Inferior parietal cortex (tissue), 1 donor: ENCODE results near the gene RNF41.
"Not testable (repeated sequence)": the region's sequence is repeated elsewhere in the genome, so short reads cannot be mapped to it uniquely, and the experiment has no call there.

ENCODE experiments used
- DNase-seq: peaks from one replicate; pipeline ENCODE4 v3.0.0-alpha.2; 2016; ENCODE audit errors: extremely low spot score

The RNF41 gene

DNA sequence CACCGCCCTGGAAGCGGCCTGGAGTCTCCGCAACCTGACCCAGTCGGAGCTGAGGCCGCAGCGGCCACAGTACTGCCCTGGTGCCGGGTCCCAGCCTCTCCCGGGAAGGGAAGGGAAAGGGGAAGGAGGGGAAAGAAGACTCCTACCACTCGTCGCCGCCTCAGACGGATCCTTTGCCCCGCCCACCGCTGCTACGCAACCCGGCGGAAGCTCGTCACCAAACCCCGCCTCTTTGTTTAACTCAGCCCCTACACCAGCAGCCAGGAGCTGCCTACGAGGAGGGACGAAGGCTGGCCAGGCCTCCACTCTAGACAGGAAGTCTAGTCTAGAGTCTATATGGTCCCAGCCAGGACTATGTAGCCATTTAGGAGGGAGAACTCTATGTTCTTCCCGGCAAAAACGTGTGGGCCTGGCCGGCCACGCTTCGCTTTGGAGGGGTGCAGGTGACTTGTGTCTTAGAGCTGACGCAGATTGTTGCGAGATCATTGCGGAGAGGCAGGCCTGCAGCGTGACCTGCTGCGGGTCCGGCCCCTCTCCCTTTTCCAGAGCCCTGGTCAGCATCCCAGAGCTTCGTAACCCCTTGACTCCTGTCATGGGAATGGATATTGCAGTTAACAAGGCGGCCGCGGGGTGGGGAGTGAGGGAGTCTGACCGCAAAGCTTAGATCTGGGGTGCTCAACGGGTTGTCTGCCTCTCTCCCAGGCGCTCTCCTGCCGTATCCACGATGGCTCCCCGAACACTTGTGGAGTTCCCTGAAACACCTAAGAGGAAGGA lies at the start of gene RNF41:
RNF41 (minus strand) TSS at position 166 of the 774 bp plus-strand sequence. CDS start 7,875 bp downstream, outside the sequence.
- DNase-seq, result peak; percentile 96

DNA sequence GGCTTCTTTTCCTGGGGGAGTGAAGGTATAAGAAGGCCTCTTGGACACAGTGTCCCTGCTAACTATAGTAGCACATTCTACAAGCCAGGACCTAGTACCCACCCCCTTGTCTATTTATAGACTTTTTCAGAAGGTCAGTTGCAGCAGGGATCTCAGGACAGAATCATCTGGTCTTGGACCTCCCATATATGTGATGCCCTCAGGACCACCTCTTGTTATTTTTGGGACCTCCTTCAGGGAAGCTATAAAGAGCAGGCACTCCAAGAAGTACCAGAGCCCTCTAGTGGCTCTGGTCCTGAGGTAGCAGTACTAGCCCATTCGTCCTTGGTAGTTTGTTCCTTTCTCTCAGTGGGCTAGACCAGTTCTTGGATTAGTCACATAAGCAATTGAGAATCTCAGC lies 49.3 kb upstream of the RNF41 start:
- peak; percentile 32 for DNase-seq

DNA sequence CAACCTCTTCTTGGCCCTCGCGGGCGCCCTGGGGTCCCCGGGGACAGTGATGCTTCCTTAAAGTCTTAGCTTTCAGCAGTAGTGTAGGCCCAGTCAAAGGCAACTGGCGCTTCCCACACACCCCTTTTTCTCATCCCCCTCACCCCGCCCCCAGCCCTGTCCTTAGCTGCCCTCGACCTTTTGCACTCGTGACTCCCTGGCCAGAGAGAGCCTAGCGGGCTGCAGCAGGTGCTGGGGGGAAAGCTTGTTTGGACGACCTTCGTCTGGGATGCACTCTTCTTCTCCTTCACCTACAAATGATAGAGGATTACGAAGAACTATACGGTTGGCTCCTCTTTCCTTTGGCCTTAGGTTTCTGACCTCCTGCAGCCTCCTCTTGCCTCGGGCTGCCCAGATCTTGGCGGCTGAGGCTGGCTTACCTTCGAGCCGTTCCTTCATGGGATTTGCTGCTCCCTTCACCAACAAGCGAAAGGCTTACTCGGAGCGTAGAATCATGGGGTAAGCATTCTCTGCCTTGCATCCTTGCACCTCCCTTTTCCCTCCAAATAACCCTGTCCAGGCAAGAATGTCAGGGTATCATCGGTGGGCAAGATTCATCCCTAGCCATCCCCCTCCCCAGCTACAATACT lies 45.8 kb upstream of the RNF41 start:
- no peak for DNase-seq

DNA sequence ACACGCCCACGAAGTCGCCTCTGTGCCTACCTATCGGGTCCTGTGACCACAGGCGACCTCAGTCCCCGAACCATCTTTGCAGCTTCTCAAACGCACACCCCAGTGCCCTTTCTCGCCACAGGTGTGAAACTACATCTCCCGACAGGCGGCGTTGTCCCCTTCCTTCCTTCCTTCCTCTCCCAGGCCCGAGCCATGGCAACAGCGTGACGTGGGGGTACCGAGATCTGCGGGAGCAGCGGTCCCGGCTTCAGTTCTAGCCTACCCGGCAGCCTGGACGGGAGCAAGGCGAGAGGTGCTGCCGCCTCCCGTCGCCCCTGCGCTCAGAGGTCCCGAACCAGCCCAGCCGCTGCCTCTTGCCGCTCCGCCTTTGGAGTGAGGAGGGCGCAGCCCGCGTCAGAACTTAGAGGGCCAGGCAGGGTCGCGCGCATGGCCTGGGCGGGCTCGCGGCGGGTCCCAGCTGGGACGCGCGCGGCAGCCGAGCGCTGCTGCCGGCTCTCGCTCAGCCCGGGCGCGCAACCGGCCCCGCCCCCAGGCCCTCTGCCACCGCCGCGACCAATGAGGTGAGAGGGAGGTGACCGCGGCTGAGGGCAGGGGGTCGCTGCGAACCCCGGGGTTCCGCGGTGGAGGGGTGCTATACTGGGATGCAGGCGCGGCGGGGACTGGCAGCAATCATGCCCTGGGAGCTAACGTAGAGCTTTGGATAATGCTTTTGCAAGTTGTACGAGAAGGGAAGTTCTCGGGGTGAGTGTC lies 45.1 kb upstream of the RNF41 start, which contains the start of gene COQ10A:
COQ10A (plus strand) TSS at position 250 of the 750 bp plus-strand sequence; CDS start at position 427, 177 bp downstream.
- DNase-seq, result peak; percentile 85

DNA sequence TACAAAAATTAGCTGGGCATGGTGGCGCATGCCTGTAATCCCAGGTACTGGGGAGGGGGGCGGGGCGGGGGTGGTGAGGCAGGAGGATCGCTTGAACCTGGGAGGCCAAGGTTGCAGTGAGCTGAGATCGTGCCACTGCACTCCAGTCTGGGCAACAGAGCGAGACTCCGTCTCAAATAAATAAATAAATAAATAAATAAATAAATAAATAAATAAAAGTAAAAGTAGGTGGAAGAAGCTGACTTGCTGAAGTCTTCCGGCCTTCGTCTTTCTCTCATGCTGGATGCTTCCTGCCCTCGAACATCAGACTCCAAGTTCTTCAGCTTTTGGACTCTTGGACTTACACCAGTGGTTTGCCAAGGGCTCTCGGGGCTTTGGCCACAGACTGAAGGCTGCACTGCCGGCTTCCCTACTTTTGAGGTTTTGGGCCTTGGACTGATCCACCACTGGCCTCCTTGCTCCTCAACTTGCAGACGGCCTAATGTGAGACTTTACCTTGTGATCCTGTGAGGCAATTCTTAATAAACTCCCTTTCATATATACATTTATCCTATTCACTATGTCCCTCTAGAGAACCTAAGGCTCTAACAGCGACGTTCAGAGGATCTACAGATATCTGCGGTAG lies 44.5 kb upstream of the RNF41 start:
- not testable (repeated sequence) for DNase-seq

DNA sequence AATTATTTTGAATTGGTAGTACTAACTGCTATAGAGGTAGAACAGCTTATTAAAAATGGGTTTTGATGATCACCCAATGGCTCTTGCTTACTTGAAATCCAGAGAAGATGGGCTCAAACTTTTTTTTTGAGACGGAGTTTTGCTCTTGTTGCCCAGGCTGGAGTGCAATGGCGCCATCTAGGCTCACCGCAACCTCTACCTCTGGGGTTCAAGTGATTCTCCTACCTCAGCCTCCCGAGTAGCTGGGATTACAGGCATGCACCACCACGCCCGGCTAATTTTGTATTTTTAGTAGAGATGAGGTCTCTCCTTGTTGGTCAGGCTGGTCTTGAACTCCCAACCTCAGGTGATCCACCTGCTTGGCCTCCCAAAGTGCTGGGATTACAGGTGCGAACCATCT lies 41.2 kb upstream of the RNF41 start:
- not testable (repeated sequence) for DNase-seq

DNA sequence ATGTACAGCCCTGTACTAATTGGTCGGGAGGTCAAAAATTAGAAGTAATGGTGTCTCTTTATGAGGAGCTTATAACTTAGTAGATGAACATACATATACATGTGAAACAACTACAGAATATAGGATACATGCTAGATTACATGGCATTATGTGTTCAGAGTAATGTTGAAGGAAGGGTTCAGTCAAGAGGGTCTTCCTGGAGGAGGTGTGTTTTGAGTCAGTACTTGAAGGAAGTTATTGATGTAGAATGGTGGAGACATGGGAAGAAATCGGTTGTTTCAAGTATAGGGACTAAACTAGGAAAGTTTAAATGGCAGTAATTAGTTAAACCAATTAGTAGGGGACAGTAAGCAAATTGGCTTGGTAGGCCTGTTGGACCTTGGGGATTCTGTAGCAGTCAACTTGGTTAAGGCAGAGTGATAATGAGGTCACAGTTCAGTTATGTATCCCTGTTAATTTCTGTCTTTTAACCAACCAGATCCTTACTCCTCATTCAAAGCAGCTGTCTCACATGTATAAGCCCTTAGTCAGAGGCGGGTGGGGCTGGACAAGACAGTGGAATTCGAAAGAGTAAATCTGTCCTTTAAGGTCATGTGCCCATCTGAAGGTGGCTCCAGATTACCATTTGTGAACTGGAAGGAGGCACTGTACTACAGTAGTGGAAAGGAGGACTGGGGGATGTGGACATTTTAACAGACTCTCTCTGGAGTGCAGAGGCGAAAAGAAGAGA lies 39.9 kb upstream of the RNF41 start:
- no peak for DNase-seq

DNA sequence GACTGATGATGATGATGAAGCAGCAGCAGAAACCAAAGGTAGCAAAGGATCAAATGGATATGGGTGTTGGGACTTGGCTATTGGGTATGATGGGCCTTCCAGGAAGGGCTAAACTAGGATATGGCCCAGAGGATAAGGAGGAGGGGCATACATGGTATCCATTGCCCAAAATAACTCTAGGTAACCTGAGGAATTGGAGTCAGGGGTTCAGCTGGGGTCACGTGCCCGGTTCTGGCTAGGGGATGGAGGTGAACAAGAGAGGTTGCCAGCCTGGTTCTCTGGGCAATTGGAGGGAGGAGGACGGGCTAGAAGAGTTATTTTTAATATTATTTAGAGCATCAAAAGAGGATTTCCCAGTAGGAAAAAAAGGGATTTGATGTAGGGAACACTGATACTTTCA lies 39.2 kb upstream of the RNF41 start:
- no peak for DNase-seq

DNA sequence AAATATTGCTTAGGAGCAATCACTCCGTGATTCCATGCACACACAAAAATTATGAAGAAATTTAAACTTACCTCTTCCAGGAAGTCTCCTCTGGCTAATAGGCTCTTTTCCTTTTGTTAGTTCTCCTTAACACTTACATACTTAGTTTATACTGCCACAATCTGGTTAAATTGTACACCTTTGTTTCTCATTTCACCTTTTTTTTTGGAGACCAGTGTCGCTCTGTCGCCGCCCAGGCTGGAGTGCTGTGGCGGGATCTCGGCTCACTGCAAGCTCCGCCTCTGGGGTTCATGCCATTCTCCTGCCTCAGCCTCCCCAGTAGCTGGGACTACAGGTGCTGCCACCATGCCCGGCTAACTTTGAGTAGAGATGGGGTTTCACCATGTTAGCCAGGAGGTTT lies 38.7 kb upstream of the RNF41 start:
- no peak for DNase-seq

DNA sequence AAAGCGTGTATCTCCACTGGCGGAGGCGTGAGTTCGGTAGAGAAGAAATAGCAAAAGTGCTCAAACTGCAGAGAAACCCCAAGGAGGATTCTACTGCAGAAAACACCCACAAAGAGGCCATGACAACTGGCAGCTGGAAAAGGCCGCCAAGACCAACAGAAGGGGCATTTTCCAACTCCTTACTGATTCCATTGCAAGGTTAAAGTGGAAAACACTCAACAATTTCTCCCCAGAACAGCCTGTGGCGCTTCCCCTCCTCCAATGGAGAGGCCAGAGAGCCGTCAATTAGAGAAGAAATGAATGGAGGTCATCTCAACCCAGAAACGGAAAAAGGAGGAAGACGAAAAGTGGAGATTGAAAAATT lies 37.1 kb upstream of the RNF41 start:
- DNase-seq, result no peak

DNA sequence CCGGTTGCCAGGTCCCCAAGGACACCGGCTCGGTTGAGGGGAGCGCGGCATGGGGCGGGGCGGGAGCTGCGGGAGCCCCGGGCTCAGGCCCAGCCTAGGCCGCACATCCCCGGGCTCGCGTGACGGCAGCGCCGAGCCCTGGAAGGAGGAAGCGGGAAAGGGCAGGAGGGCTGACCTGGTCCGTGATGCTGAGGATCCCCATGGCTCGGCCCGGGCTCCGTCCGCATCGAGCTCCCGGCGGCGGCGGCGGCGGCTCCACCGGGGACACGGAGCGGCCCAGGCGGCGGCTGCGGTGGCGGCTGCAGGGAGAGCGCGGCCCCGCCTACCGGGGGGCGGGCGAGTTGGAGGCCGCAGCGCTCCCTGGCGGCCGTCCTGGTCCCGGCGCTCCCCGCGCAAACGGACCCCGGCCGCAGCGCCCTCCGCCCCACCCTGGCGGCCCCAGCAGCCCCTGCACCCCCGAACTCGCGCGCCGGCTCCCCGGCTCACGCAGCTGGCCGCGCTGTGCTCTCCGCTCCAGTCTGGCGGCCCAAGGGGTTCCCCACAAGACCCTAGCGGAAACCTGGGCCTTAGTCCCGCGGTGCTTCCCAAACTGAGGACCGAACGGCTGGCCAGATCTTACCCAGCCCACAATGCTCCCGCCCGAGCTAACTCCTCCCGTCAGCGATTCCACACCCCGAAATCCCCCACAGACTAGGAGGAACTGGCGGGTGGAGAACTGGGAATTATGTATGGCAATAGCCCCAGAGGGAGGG lies 36.5 kb upstream of the RNF41 start, which contains the start of gene ANKRD52:
ANKRD52 (minus strand) TSS at position 317 of the 752 bp plus-strand sequence; CDS start at position 202, 115 bp downstream.
- peak; percentile 70 for DNase-seq

DNA sequence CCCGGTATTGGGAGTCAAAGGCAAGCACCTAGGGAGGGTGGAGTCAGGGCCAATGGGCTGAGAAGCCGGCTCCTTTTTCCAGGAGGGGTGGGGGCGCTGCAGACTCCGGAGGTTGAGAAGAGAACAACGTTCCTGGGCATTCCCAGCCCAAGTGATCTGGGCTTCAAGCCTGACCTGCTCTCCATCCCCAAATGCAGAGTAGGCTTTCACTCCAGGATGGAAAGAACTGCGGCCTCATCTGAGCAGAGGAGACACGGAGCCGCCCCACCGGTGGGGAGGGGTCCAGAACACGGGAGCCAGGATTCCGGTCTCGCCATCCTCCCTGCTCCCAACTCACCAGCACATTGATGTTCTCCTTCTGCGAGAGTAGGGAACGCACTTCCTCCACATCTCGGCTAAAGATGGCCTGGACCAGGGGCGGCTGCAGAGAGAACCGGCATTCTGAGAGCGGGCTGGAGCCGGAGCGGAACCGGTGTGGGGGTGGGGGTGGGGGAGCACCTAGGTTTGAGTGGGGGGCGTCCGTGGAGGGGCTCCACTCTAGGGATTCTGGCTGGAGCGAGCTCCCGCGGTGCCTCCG lies 35.9 kb upstream of the RNF41 start:
- peak; percentile 6 for DNase-seq

DNA sequence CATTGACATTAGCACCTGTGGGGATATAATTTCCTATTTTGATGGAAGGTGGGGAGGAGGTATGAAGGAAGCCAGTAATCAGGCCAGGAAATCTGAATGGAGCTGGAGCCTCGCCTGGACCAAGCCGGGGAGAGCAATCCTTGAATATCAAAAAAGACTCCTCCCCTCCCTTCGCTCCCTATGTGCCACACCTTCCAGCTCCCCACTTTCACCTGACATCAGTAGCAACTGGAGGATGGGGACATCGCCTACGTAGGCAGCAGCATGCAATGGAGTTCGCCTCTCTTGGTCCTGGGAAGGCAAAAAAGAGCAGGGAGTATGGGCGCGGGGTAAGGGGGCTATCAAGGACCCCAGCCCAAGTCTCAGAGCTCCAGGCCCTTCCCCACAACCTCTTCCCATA lies 35.3 kb upstream of the RNF41 start:
- no peak for DNase-seq

DNA sequence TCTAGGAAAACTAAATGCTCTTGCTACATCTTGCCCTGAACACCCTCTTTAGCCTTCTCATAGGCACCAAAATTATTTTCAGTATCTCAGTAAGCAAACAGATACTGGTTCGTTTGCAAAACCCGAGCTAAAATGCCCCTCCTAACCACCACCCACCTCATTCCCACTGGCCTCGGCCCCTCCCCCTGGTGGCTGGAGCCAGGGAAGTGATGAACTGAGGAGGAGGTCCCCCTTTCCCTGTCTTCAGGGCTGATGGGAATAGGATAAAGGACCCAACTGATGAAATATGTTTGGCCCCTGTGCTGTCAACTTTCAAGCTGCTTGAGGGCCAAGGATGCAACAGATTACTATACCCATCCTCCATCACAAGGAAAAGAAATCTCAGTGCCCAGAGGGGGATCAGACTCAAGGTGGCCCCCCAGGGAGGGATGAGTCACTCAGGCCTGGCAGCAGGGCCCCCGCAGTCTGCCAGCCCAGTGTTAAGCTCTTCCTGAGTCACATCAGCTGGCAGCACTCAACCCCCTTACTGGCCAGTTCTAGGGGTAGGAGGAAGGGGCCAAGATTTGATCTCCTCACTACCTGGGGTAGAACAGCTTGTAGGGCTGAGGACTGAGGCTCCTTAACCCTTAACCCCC lies 34.7 kb upstream of the RNF41 start:
- no peak for DNase-seq

DNA sequence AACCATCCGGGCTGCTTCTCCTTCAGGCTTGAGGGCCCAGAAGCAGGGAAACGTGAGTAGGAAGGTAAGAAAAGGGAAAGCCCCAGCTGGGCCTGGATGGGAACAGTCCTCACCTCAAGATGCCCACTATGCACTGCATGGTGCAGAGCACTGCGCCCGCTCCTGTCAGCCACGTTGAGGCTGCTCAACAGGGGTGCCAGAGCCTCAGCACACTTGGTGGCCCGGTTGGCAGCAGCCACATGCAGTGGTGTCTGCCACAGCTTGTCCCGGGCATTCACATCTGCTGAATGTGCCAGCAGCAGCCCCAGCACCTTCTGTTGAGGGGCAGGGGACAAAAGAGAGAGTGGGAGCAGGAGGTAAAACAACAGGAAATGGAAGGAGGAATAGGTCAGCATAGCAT lies 33.9 kb upstream of the RNF41 start:
- no peak for DNase-seq

DNA sequence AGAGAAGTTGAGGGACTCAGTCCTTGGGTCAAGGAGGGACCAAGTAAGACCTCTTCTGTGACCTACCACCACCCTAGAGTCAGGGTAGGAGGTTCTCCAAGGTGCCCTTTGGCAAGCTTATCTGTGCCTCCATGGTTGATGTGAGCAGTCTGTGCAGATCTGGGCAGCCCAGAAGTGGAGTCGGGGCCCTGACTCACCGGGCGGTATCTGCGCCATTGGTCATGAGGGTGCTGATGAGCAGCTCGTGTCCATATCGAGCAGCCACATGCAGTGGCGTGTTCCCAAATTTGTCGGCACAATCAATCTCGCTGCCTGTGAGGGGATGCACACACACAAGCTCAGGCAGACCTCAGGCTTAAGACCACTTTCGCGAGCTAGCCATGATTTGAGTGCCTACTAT lies 31.4 kb upstream of the RNF41 start:
- DNase-seq, result no peak

DNA sequence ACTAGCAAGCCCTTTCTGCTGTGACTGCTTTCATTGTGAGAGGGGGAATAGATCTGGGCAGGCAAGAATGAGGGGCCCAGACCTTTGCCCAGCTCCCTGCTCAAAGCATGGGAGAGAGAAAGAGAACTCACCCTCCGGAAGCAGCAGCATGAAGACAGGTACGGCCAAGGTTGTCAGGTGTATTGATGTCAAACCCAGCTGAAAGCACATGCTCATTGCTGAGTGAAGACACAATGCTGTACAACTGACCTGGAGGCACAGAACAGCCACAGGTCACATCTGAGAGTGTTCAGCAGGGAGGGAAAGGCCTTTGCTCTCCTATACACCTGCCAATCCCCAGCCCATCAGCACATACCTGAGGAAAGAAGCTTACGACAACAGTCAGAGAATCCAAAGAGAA lies 30.9 kb upstream of the RNF41 start:
- DNase-seq, result no peak

DNA sequence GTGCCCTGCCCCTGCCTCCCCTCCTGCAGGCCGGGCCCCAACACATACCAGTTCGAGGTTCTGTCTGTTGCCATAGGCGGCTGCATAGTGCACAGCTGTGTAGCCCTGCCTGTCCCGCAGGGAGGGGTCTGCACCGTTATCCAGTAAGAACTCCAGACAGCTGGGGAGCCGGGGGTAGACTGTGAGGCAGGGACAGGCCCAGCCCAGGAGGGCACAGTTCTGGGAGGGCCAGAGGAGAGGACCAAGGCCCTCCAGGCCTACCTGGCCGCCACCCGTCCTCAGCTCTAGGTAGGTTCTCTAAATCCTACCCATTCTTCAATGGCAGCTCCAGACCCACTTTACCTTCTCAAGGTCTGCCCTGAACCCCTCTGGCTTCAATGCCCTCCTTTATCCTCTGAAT lies 27.0 kb upstream of the RNF41 start:
- DNase-seq, result no peak

DNA sequence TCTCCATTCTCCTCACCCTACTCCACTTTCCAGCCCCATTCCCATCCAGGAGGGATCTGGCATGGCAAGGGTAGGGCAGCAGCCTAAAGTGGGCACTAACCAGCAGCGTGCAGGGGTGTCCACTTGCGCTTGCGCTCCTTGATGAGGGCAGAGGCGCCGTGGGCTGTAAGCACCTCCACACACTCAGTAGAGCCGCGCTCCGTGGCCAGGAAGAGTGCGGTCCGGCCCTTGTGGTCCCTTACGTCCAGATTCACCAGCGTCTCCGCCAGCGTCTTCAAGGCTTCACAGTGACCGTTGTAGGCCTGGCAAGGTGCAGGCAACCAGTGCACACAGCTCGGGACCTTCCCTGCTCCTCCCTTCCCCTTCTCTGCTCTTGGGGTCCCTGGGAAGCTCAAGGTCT lies 26.2 kb upstream of the RNF41 start:
- no peak for DNase-seq

DNA sequence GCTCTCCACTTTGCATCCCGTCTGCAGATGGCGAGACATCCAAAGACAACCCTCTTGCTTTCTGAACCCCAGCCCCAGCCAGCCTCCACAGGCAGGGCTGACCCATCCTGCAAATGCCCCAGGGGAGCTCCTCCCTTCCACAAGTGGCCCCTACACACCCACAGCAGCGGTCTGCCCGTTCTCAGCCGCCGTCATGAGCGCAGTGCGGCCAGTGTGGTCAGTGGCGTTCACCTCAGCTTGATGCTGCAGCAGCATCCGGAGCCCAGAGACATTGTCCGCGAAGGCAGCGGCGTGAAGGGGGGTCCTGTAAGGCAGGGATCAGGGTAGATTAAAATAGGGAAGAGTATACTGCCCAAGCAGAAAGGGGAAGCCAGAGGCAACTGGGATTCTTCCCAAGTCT lies 22.8 kb upstream of the RNF41 start:
- no peak for DNase-seq
